Measurements from ENCODE around the gene OTOGL. TPM values are rescaled to one million over a fixed set of nuclear protein-coding genes. Genes with fewer than 3 reads are reported as not detected.

OTOGL gene
- polyA plus RNA-seq, 1 donor from 2014 or later: 0.33 TPM

DNA sequence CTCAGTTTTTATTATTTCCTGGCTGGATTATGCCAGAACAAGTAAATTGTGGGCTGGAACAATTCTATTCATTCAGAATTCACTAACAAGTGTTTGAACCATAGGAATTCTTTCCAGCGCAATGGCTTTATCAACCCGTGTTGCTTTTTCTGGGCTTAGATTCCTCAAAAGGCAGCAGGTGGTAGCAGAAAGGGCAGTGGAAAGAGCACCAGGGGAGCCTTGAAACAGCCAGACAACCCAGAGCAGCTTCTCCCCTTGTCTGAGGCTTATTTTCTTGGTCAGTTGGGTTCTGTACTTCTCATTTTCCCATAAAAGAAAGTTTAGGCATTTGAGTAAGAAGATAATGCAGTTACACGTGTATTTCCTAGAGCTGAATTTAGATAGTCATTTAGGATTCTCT is 130.7 kb downstream of the OTOGL start:
- Histone ChIP-seq H3K9me3 (ENCODE audit: low read length) (no peaks in the 10 kb centered on the region), H2AFZ (ENCODE audit: low read depth, low read length) (no peak overlapping the region), H3K36me3 (ENCODE audit: insufficient read depth, low read length) (no peaks in the 10 kb centered on the region), H3K79me2 (replicated peaks; ENCODE audit: insufficient read depth, low read length) (no peaks in the 10 kb centered on the region), H3K4me3 (ENCODE audit: low read length) (no peak overlapping the region), H4K20me1 (ENCODE audit: insufficient read depth) (no peaks in the 10 kb centered on the region), H3K27ac (ENCODE audit: low read length) (no peak overlapping the region), H3K27me3 (ENCODE audit: insufficient read depth, low read depth, low read length) (no peaks in the 10 kb centered on the region), H3K9ac (ENCODE audit: low read length) (no peak overlapping the region), H3K4me2 (ENCODE audit: low read length) (no peak overlapping the region), H3K9me2 (ENCODE audit: insufficient read depth, low read length) (no peaks in the 10 kb centered on the region), H3F3A (ENCODE audit: insufficient read depth, low read length, poor library complexity, severe bottlenecking) (no peaks in the 10 kb centered on the region)
- TF ChIP-seq POLR2AphosphoS5 (IDR thresholded peaks at IDR 0.05): no peak
- TF ChIP-seq MXI1 (conservative IDR thresholded peaks at IDR 0.05; ENCODE audit: poor library complexity, severe bottlenecking): no peak
- no peak for TF ChIP-seq SMC3 (conservative IDR thresholded peaks at IDR 0.05; ENCODE audit: poor library complexity)
- no peak for TF ChIP-seq EZH2 (IDR thresholded peaks at IDR 0.05; ENCODE audit: borderline replicate concordance, insufficient read depth, low read length, poor library complexity, severe bottlenecking)
- no peak for TF ChIP-seq RAD21 (conservative IDR thresholded peaks at IDR 0.05)
- no peak for TF ChIP-seq REST (IDR thresholded peaks at IDR 0.05; ENCODE audit: borderline replicate concordance)
- TF ChIP-seq CTCF (IDR thresholded peaks at IDR 0.05; ENCODE audit: poor library complexity, severe bottlenecking): no peak
- TF ChIP-seq TAF1 (IDR thresholded peaks at IDR 0.05; ENCODE audit: low read depth): no peak
- TF ChIP-seq EP300 (conservative IDR thresholded peaks at IDR 0.05; ENCODE audit: poor library complexity, severe bottlenecking): no peak

- H4K20me1 ChIP-seq (ENCODE audit: insufficient read depth): no peaks in the 10 kb centered on the region
- no peaks in the 10 kb centered on the region for H3F3A ChIP-seq (ENCODE audit: insufficient read depth, low read length, poor library complexity, severe bottlenecking)
- no peak overlapping the region for H3K27ac ChIP-seq (ENCODE audit: low read length)
- H3K4me2 ChIP-seq (ENCODE audit: low read length): no peak overlapping the region
- H3K4me3 ChIP-seq (ENCODE audit: low read length): no peak overlapping the region
- no peaks in the 10 kb centered on the region for H3K79me2 ChIP-seq (replicated peaks; ENCODE audit: insufficient read depth, low read length)
- H3K9me2 ChIP-seq (ENCODE audit: insufficient read depth, low read length): no peaks in the 10 kb centered on the region
- TF ChIP-seq CTCF (IDR thresholded peaks at IDR 0.05; ENCODE audit: poor library complexity, severe bottlenecking) (no peak), REST (IDR thresholded peaks at IDR 0.05; ENCODE audit: borderline replicate concordance) (no peak), RAD21 (conservative IDR thresholded peaks at IDR 0.05) (no peak), POLR2AphosphoS5 (IDR thresholded peaks at IDR 0.05) (no peak), EP300 (conservative IDR thresholded peaks at IDR 0.05; ENCODE audit: poor library complexity, severe bottlenecking) (no peak), TAF1 (IDR thresholded peaks at IDR 0.05; ENCODE audit: low read depth) (no peak), MXI1 (conservative IDR thresholded peaks at IDR 0.05; ENCODE audit: poor library complexity, severe bottlenecking) (no peak), EZH2 (IDR thresholded peaks at IDR 0.05; ENCODE audit: borderline replicate concordance, insufficient read depth, low read length, poor library complexity, severe bottlenecking) (no peak), SMC3 (conservative IDR thresholded peaks at IDR 0.05; ENCODE audit: poor library complexity) (no peak)
- H3K9me3 ChIP-seq (ENCODE audit: low read length): no peaks in the 10 kb centered on the region
- no peaks in the 10 kb centered on the region for H3K27me3 ChIP-seq (ENCODE audit: insufficient read depth, low read depth, low read length)
- no peak overlapping the region for H2AFZ ChIP-seq (ENCODE audit: low read depth, low read length)
- H3K9ac ChIP-seq (ENCODE audit: low read length): no peak overlapping the region
- no peaks in the 10 kb centered on the region for H3K36me3 ChIP-seq (ENCODE audit: insufficient read depth, low read length)
These were observed 133.5 kb downstream of the OTOGL start for GRCh38 chr12:80232837-80233236.

All from neural cell (in vitro differentiated cells).